Astrocyte (in vitro differentiated cells and primary cell): ENCODE data around the gene SLC36A1.

ENCODE experiments used
- CTCF ChIP-seq: IDR thresholded peaks from 2 replicates; pipeline ENCODE4 v1.5.1; 2011; ENCODE audit warnings: low read depth, mild to moderate bottlenecking, inconsistent platforms, low read length, moderate library complexity; ENCODE audit not compliant: insufficient read depth
- EZH2 ChIP-seq: IDR thresholded peaks from 2 replicates; pipeline ENCODE4 v1.6.1; 2012; ENCODE audit warnings: mild to moderate bottlenecking, low read length, inconsistent platforms; ENCODE audit not compliant: insufficient read depth

GRCh38 chr5:151405334-151406160 lies 41.9 kb upstream of the SLC36A1 start:
- no peak for TF ChIP-seq CTCF
- TF ChIP-seq EZH2 = no peak
